ENCODE data around the gene ST6GALNAC1. TPM values are rescaled to one million over a fixed set of nuclear protein-coding genes. Genes with fewer than 3 reads are reported as not detected.
A peak's percentile ranks its signal among the peaks of the same experiment; 100 is the strongest.

ST6GALNAC1 gene
- total and polyA plus RNA-seq, 2 of the 13 experiments (the other 11 are each of a cell fraction or from before 2014, with no cell fraction given) = not detected

DNA sequence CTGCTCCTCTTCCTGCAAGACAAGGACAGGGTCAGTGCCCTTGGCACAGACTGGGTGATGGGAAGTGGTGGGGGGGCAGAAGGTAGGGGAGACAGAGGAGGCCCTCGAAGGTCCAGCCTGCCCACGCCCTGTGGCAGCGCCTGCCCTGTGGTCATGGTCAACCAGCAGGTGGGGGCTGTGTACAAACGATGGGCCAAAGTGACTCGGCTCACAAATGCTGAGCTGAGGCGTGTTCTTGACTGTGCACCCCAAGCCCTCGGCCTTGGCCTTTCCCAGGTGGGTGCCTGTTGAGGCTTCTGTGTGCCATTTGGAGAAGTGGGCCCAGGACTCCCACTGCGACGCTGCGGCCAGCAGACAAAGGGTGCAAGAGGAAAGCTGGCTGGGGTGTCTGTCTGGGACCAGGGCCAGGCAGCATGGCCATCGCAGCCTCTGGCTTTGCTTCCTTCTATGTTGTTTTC lies 44.6 kb upstream of the ST6GALNAC1 start:
- Histone ChIP-seq H4K20me1 (ENCODE audit: insufficient read depth, low read length) (no peaks in the 10 kb centered on the region), H3K4me2 (ENCODE audit: low read depth, low read length) (peak overlapping the region; percentile 13; the same call in 1 of the 2 replicates), H2AFZ (ENCODE audit: low read length) (no peak overlapping the region), H3K27ac (ENCODE audit: extremely low read length, insufficient read depth, low read length) (peak overlapping the region; percentile 54), H3K4me1 (ENCODE audit: insufficient read depth, low read length) (peaks cover 68% of the 10 kb centered on the region), H3K79me2 (ENCODE audit: insufficient read depth, low read length) (no peaks in the 10 kb centered on the region), H3K9ac (ENCODE audit: insufficient read depth, low read depth, low read length) (peak overlapping the region; percentile 11; the same call in 1 of the 2 replicates), H3K4me3 (replicated peaks in 1 of 3; ENCODE audit: insufficient read depth in 1 of 3, low read depth in 2 of 3, low read length in 3 of 3) (no peak overlapping the region), H3K36me3 (replicated peaks in 1 of 2; ENCODE audit: control insufficient read depth in 1 of 2, insufficient read depth in 2 of 2, low read length in 2 of 2) (peaks cover 3% of the 10 kb centered on the region in 2 experiments; a peak in 4 of 5 replicates), H3K27me3 (ENCODE audit: control insufficient read depth in 1 of 2, insufficient read depth in 2 of 2, low read length in 2 of 2) (no peaks in the 10 kb centered on the region), H3K9me3 (ENCODE audit: low read length) (no peaks in the 10 kb centered on the region)
- 76% methylated on average over 5 of the region's 11 CpGs for WGBS (ENCODE audit: low lambda C conversion rate)
- ATAC-seq (peak; percentile 17), DNase-seq (ENCODE audit: low spot score) (no peak), FAIRE-seq (no peak)
- intact Hi-C loops (cut with micrococcal nuclease; ENCODE audit: unreplicated experiment) (no loop called here), in situ Hi-C loops (cut with HindIII; ENCODE audit: extremely low pct_ligation_motif_present, low pct_unique_long_range_greater_than_20kb) (no loop called here)
- ChIA-PET POLR2A (interaction anchor here (0.6 to 2.7 kb wide), 8 partner anchors 9 to 306 kb away, joined by 3 to 15 read pairs (median 4); partner anchors contain the start of genes MFSD11 and MXRA7), CTCF (ENCODE audit: low intra/inter-chr PET ratio, low total read pairs) (no interaction called here)
- BruUV-seq (replicated peaks) = TSS peak; percentile 44
- TF ChIP-seq ZNF572 (CRISPR knock-in tag; IDR thresholded peaks at IDR 0.05) (peak; percentile 90), FOXA1 (IDR thresholded peaks at IDR 0.05) (no peak), FOXA1 (CRISPR knock-in tag; IDR thresholded peaks at IDR 0.05) (peak; percentile 35; the same call in 1 of the 2 replicates), ZNF552 (CRISPR knock-in tag; IDR thresholded peaks at IDR 0.05; ENCODE audit: borderline replicate concordance) (0 out of 2 replicates have a peak, but pooled peaks have one; percentile 47), FOXK2 (IDR thresholded peaks at IDR 0.05) (no peak), ZNF598 (CRISPR knock-in tag; IDR thresholded peaks at IDR 0.05; ENCODE audit: borderline replicate concordance) (0 out of 2 replicates have a peak, but pooled peaks have one; percentile 16), ZNF672 (CRISPR knock-in tag; IDR thresholded peaks at IDR 0.05) (peak; percentile 73; the same call in 1 of the 2 replicates), STAG1 (CRISPR knock-in tag; IDR thresholded peaks at IDR 0.05) (peak; percentile 40; the same call in 1 of the 2 replicates), RBAK (CRISPR knock-in tag; IDR thresholded peaks at IDR 0.05) (no peak), RARA (CRISPR knock-in tag; IDR thresholded peaks at IDR 0.05) (peak; percentile 58; the same call in 1 of the 2 replicates), ZFX (CRISPR knock-in tag; IDR thresholded peaks at IDR 0.05; ENCODE audit: low read depth) (no peak), AKAP8 (CRISPR knock-in tag; IDR thresholded peaks at IDR 0.05) (peak; percentile 84; the same call in 1 of the 2 replicates), ZIK1 (CRISPR knock-in tag; IDR thresholded peaks at IDR 0.05; ENCODE audit: borderline replicate concordance, low read depth) (0 out of 2 replicates have a peak, but pooled peaks have one; percentile 29), ZNF451 (CRISPR knock-in tag; IDR thresholded peaks at IDR 0.05) (0 out of 2 replicates have a peak, but pooled peaks have one; percentile 42), RAD21 (CRISPR knock-in tag; IDR thresholded peaks at IDR 0.05) (0 out of 2 replicates have a peak, but pooled peaks have one; percentile 30), TCF12 (IDR thresholded peaks at IDR 0.05) (no peak), TCF12 (CRISPR knock-in tag; IDR thresholded peaks at IDR 0.05) (0 out of 2 replicates have a peak, but pooled peaks have one; percentile 32)
- TF ChIP-seq, protein P1, sequence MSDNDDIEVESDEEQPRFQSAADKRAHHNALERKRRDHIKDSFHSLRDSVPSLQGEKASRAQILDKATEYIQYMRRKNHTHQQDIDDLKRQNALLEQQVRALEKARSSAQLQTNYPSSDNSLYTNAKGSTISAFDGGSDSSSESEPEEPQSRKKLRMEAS (IDR thresholded peaks at IDR 0.05) = 0 out of 2 replicates have a peak, but pooled peaks have one; percentile 16
- TF ChIP-seq, protein P2, sequence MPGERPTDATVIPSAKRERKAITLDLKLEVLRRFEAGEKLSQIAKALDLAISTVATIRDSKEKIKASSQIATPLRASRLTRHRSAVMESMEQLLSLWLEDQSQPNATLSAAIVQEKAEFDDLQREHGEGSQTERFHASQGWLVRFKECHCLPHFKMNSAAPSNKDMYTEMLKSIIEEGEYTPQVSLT (CRISPR knock-in tag; IDR thresholded peaks at IDR 0.05; ENCODE audit: borderline replicate concordance, low read depth) = no peak
- TF ChIP-seq, protein P3, sequence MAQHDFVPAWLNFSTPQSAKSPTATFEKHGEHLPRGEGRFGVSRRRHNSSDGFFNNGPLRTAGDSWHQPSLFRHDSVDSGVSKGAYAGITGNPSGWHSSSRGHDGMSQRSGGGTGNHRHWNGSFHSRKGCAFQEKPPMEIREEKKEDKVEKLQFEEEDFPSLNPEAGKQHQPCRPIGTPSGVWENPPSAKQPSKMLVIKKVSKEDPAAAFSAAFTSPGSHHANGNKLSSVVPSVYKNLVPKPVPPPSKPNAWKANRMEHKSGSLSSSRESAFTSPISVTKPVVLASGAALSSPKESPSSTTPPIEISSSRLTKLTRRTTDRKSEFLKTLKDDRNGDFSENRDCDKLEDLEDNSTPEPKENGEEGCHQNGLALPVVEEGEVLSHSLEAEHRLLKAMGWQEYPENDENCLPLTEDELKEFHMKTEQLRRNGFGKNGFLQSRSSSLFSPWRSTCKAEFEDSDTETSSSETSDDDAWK (CRISPR knock-in tag; IDR thresholded peaks at IDR 0.05) = no peak
- TF ChIP-seq, protein P4, sequence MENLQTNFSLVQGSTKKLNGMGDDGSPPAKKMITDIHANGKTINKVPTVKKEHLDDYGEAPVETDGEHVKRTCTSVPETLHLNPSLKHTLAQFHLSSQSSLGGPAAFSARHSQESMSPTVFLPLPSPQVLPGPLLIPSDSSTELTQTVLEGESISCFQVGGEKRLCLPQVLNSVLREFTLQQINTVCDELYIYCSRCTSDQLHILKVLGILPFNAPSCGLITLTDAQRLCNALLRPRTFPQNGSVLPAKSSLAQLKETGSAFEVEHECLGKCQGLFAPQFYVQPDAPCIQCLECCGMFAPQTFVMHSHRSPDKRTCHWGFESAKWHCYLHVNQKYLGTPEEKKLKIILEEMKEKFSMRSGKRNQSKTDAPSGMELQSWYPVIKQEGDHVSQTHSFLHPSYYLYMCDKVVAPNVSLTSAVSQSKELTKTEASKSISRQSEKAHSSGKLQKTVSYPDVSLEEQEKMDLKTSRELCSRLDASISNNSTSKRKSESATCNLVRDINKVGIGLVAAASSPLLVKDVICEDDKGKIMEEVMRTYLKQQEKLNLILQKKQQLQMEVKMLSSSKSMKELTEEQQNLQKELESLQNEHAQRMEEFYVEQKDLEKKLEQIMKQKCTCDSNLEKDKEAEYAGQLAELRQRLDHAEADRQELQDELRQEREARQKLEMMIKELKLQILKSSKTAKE (CRISPR knock-in tag; IDR thresholded peaks at IDR 0.05; ENCODE audit: borderline replicate concordance) = peak; percentile 53
- TF ChIP-seq, protein P5, sequence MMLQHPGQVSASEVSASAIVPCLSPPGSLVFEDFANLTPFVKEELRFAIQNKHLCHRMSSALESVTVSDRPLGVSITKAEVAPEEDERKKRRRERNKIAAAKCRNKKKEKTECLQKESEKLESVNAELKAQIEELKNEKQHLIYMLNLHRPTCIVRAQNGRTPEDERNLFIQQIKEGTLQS (CRISPR knock-in tag; IDR thresholded peaks at IDR 0.05) = no peak

All from HepG2 (cell line).